IMR-90 (cell line): Measurements from ENCODE around the gene ABCC9.
"Not testable (repeated sequence)": the region's sequence is repeated elsewhere in the genome, so short reads cannot be mapped to it uniquely, and the experiment has no call there.

ENCODE experiments used
- BHLHE40 ChIP-seq: fragments of 150-350 bp; IDR thresholded peaks from 2 replicates; pipeline ENCODE4 v1.6.1; 2016; ENCODE audit warnings: mild to moderate bottlenecking, low read depth, low read length
- CEBPB ChIP-seq: IDR thresholded peaks from 2 replicates; pipeline ENCODE4 v1.6.1; 2012; ENCODE audit warnings: low read depth, low read length, improper control_type of control experiment
- CTCF ChIP-seq: conservative IDR thresholded peaks from 2 replicates; pipeline ENCODE4 v1.5.1; 2012; ENCODE audit warnings: mild to moderate bottlenecking, low read depth, low read length, improper control_type of control experiment
- FOS ChIP-seq: fragments of 150-350 bp; IDR thresholded peaks from 2 replicates; pipeline ENCODE4 v1.6.1; 2016; ENCODE audit warnings: low read depth, low read length
- MAFK ChIP-seq: IDR thresholded peaks from 2 replicates; pipeline ENCODE4 v1.6.1; 2012; ENCODE audit warnings: low read depth, low read length, improper control_type of control experiment
- MAZ ChIP-seq: IDR thresholded peaks from 2 replicates; pipeline ENCODE4 v1.6.1; 2012; ENCODE audit warnings: low read depth, mild to moderate bottlenecking, low read length, improper control_type of control experiment, moderate library complexity, borderline replicate concordance
- MXI1 ChIP-seq: IDR thresholded peaks from 2 replicates; pipeline ENCODE4 v1.6.1; 2012; ENCODE audit warnings: low read depth, mild to moderate bottlenecking, low read length, moderate library complexity, borderline replicate concordance
- NFE2L2 ChIP-seq: fragments of 150-350 bp; IDR thresholded peaks from 2 replicates; pipeline ENCODE4 v1.6.1; 2016; ENCODE audit warnings: low read depth, mild to moderate bottlenecking, low read length
- POLR2A ChIP-seq: IDR thresholded peaks from 2 replicates; pipeline ENCODE4 v1.6.1; 2012; ENCODE audit warnings: mild to moderate bottlenecking, low read depth, low read length
- RAD21 ChIP-seq: IDR thresholded peaks from 2 replicates; pipeline ENCODE4 v1.6.1; 2012; ENCODE audit warnings: low read length, improper control_type of control experiment
- RFX5 ChIP-seq: IDR thresholded peaks from 2 replicates; pipeline ENCODE4 v1.8.0; 2012; ENCODE audit warnings: low read depth, mild to moderate bottlenecking, low read length, moderate library complexity
- SMC3 ChIP-seq: fragments of 150-350 bp; IDR thresholded peaks from 2 replicates; pipeline ENCODE4 v1.6.1; 2016; ENCODE audit warnings: low read depth, mild to moderate bottlenecking, antibody characterized with exemption, low read length, moderate library complexity
- TF ChIP-seq, protein P1 (sequence below): fragments of 150-350 bp; IDR thresholded peaks from 2 replicates; pipeline ENCODE4 v1.6.1; 2017; ENCODE audit warnings: mild to moderate bottlenecking, antibody characterized with exemption, low read length, low read depth

DNA sequence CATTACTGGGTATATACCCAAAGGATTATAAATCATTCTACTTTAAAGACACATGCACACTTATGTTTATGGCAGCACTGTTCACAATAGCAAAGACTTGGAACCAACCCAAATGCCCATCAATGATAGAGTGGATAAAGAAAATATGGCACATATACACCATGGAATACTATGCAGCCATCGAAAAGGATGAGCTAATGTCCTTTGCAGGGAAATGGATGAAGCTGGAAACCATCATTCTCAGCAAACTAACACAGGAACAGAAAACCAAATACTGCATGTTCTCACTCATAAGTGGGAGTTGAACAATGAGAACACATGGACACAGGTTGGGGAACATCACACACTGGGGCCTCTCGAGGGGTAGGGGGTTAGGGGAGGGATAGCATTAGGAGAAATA is 128.9 kb downstream of the ABCC9 start:
- not testable (repeated sequence) for TF ChIP-seq CTCF, POLR2A, BHLHE40, MXI1, FOS, SMC3, RAD21, MAZ, NFE2L2, CEBPB, MAFK, RFX5
- TF ChIP-seq, protein P1, sequence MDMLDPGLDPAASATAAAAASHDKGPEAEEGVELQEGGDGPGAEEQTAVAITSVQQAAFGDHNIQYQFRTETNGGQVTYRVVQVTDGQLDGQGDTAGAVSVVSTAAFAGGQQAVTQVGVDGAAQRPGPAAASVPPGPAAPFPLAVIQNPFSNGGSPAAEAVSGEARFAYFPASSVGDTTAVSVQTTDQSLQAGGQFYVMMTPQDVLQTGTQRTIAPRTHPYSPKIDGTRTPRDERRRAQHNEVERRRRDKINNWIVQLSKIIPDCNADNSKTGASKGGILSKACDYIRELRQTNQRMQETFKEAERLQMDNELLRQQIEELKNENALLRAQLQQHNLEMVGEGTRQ: not testable (repeated sequence)
